ENCODE data around the gene FGD5.

GRCh38 chr3:14796403-14797077 lies 22.2 kb upstream of the FGD5 start:
- TF ChIP-seq CTCF (IDR thresholded peaks at IDR 0.05): no peak
- TF ChIP-seq POLR2A (IDR thresholded peaks at IDR 0.05): no peak
